ENCODE measurements around the gene NOX3.

GRCh38 chr6:155449450-155450239 lies 6.0 kb downstream of the NOX3 start:
- TF ChIP-seq CTCF (IDR thresholded peaks at IDR 0.05) = no peak
- TF ChIP-seq POLR2A (IDR thresholded peaks at IDR 0.05) = no peak
- TF ChIP-seq POLR2AphosphoS5 (IDR thresholded peaks at IDR 0.05) = no peak
- no peak for TF ChIP-seq EP300 (IDR thresholded peaks at IDR 0.05)
